HG03045 (cell line): ENCODE data around the gene TIA1.

Experiments
- ATAC-seq: cut with Tn5 transposase; IDR thresholded peaks from one replicate; pipeline ENCODE4 v1.9.1; 2021; ENCODE audit warnings: mild to moderate bottlenecking, moderate library complexity; ENCODE audit not compliant: unreplicated experiment

Gene TIA1

DNA sequence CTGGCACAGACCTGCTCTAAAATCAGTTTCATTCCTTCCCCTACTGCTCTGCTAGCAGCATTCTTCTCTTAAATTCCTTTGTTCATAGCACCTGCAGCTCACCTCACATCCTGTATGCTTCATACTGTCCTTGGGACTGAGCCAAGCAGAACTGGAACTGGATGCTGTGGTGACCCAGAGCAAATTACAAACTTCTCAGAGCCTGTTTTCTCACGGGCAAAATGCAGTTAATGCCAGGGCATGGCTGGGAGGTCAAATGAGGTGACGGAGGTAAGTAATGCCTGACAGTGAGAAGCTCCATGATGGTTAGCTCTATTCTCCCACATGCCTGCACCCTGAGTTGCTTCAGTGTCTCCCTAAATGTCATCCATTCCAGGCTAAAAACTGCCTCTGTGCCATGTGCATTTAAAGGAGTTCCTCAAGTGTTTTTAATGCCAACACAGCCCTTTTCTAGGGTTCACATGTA is 87.3 kb downstream of the TIA1 start:
- ATAC-seq = no peak

DNA sequence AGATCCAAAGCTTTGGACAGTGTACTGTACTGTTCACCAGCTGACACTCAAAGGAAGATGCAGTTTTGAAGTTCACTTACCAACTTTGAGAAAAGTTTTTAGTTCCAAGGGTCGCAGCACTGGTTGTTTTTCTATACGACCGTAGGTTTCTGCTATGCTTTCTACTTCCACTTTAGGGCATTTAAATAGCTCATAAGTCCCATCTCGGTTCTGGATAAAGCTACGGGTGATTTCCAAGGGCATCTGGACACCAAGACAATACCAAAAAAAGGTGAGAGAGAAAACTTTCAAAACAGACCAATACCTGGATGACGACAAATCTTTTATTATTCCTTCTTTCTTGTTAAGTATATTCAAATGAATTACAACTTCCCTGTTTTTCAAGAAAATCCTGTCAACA is 87.9 kb downstream of the TIA1 start:
- ATAC-seq = no peak
